K562 treated with DMSO at 1 percent for 48 hours (cell line): ENCODE data around the gene EIF2AK2. TPM values are rescaled to one million over a fixed set of nuclear protein-coding genes. Genes with fewer than 3 reads are reported as not detected.

Experiments used
- total RNA-seq: library from RNA; unstranded; fragments of 300-600 nt; gene quantifications from 2 replicates; pipeline ENCODE4 v1.2.3, GENCODE V29; 2022; ENCODE audit warnings: low replicate concordance; ENCODE audit errors: extremely low read depth

EIF2AK2 gene
- total RNA-seq: not detected in 2 replicates

DNA sequence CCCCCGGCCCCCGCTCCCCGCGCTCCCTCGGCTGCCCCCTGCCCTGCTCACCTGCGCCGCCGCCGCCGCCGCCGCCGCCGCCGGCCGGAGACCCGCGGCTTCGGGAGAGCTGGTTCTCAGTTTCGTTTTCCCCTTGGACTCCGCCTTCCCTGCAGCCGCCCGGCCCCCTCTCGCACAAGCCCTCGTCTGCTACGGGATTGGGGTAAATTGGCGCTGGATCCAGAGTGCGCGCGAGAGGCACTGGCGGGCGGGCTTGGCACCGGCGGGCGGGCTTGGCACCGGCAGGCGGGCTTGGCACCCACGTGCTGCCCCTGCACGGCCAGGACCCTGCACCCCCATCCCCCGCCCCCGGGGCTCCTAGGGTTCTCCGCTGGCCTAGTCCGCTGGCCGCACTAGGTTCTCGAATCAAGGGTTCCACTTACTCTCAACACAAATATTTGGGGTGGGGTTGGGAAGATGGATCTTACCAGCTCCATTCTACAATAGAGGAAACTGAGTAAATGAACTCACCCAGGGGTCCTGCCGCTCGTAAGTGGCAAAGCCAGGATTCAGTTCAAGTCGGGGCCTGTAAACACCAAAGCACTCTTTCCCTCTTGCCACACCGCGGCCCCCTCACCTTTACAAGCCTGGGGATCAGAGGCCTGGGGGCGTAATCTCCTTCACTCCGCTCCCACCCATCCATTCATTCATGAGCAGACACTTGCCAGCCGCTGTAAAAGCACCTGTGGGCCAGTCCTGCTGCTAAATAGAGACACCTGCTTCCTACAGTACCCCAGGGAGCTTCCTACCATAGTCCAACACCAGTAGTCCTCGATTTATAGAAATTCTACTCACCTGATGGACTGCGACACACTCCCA is at the start of gene EIF2AK2:
Gene EIF2AK2, minus strand, starts transcription at position 124 of the 858 bp plus-strand sequence. CDS start 9,174 bp downstream, outside the sequence.

DNA sequence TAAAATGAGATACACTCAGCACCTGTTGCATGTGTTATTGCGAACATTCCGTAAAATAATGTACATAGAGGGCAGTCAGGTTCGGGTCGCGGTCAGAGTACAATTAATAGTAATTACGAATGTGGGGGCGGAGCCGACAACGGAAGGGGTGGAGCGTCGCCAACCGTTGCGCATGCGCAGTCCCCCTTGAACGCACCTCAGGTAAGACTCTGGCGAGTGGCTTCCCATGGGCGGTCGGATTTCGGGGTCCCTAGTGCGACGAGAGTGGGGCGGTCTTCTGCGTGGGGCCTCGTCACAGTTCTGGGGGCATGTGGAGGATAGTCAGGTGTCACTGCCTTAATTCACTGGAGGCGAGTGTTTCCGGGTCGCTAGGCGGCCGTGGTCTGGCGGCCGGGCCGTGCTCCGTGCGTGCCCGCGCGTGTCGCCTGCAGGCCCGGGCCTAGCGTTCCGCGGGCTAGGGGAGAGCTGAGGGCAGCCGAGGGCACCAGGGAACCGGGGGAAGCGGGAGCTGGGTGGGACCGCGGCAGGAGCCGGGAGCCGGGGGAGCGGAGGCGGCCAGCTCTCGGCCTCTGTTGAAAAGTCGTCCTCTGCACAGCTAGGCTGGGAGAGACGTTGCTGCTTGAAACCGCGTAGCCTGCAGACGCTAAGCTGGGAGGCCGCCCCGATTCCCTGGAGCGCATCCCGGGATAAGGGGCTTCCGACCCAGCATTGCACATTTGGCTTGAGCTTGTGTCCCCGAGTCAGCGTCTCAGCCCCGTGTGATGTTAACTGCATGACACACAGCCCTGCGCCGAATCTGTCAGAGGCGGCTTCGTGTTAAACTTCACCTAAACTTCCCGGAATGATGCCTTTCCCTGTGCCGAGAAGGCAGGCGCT is 39.8 kb upstream of the EIF2AK2 start, which contains the start of gene CEBPZOS:
Gene CEBPZOS, plus strand, starts transcription at position 177 of the 876 bp plus-strand sequence. CDS start 3,209 bp downstream, outside the sequence.

DNA sequence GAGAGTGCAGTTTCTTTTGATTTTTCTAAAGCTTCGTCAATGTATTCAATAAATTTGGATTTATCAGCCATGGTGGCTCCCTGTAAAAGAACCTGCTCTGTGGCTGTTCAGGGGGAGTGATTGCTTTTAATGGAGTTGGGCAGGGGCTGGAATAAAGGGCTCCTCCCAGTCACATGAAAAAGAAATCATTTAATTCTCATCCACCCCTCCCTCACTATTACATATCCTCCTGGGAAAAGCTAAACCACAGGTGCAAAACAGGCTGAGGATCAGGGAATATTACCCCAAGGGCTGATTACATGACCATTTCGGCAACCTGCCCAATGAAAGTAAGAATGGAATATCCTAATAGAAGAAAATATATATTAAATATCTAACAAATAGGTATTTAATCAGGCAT is 31.8 kb upstream of the EIF2AK2 start, which contains the start of gene SULT6B1:
Gene SULT6B1, minus strand, starts transcription at position 101 of the 400 bp plus-strand sequence. Its CDS starts 30 bp downstream, at position 71.

DNA sequence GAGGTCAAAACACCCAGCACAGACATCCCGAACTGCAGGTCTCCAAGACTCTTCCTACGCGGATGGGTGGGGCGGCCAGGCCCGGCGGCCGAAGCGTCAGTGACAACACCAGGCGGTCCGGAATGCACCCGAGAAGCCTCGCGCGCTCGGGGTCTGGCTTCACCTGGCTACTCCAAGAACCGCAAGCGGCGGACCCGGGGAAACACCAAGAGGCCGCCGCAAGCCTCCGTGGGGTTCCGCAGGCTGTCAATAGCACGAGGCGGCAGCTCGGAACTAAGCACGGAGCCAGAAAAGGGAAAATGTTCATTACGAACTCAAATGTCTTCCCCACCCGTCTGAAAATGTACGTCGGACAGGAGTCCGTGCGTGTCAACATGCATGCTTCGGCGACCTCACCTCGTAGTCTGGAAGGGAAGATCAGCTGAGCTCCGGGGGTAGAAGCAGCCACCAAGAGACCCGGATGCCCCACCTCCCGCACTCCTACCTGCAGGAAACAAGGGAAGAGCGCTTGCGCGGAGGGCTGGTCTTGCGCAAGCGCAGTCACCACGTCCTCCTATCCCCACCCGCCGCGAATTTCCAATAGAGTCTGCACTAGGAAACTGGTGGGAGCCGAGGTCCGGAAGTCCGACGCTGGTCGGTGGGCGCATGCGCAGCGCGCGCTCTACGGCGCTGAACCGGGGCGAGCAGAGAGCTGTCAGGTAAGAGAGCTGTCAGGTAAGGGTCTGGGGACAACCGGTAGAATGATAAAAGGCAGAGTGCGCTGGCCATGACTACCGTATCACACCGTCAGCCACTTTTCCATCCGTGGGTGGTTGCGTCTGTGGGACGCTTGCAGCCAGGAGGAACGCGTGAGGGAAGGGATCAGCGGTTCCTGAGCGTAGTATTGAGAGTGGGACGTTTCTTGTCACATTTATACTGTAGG is 72.6 kb downstream of the EIF2AK2 start, which contains the start of the genes GPATCH11 and HEATR5B:
Gene GPATCH11, plus strand, starts transcription at position 646 of the 922 bp plus-strand sequence. CDS start 3,864 bp downstream, outside the sequence.
Gene HEATR5B, minus strand, starts transcription at position 500 of the 922 bp plus-strand sequence. CDS start 958 bp downstream, outside the sequence.

Other genes starting within 250 kb of the EIF2AK2 start
- gene STRN, start 190.4 kb downstream of the EIF2AK2 start, total RNA-seq: 491 TPM in 1 of 2 replicates, not detected in the other
- not detected in 2 replicates for gene HEATR5B, start 72.6 kb downstream of the EIF2AK2 start, total RNA-seq
- gene GPATCH11, start 72.5 kb downstream of the EIF2AK2 start, total RNA-seq: not detected in 2 replicates
- gene SULT6B1, start 31.7 kb upstream of the EIF2AK2 start, total RNA-seq: not detected in 2 replicates
- gene CEBPZOS, start 39.5 kb upstream of the EIF2AK2 start, total RNA-seq: not detected in 2 replicates
- not detected in 2 replicates for gene CEBPZ, start 74.6 kb upstream of the EIF2AK2 start, total RNA-seq
- gene NDUFAF7, start 74.7 kb upstream of the EIF2AK2 start, total RNA-seq: not detected in 2 replicates
- not detected in 2 replicates for gene PRKD3, start 167.9 kb upstream of the EIF2AK2 start, total RNA-seq
- not detected in 2 replicates for gene QPCT, start 187.7 kb upstream of the EIF2AK2 start, total RNA-seq